CD4-positive, alpha-beta T cell treated with Interleukin-12 subunit alpha and Interleukin-12 subunit beta, for 1 hour (primary cell): ENCODE data around the gene CADPS.

Experiments
- DNase-seq: peaks from one replicate; pipeline ENCODE4 v3.0.0-alpha.2; 2020

The CADPS gene

DNA sequence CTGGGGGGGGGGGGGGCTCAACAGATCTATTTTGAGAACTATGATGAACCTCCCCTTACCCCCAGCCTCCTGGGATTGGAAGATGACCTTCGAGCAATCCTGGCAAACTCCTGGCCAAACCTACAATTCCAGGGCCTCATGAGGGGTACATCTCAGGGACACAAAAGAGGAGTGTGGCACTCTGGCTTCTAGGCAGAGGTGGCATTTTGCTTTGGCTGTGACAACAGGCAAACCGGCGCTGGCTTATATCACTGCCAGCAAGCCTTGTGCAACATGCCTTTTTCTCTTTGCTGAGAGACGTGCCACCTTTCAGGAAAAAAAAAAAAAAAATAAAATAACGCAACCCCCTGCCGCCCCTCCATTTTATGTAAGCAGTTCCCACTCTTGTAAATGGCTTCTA lies 470.1 kb downstream of the CADPS start:
- DNase-seq: no peak

DNA sequence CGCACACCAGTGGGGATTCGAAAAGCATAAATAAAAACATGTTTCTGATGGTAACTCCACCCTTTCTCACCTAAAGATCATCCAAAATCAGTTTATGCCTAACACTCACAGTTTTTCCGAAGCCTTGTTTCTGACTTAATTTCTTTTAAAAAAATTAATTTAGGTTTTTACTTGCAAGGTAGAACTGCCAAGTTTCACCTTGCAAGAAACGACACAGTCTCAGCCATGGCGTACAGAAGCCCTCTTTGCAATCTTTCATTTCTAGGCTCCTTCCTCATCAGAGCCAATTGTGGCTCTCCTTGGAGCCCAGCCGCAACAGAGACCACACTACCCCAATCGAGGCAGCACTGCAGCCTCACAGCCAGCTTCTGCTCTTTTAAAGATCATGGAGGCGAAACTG lies 470.9 kb downstream of the CADPS start:
- no peak for DNase-seq

DNA sequence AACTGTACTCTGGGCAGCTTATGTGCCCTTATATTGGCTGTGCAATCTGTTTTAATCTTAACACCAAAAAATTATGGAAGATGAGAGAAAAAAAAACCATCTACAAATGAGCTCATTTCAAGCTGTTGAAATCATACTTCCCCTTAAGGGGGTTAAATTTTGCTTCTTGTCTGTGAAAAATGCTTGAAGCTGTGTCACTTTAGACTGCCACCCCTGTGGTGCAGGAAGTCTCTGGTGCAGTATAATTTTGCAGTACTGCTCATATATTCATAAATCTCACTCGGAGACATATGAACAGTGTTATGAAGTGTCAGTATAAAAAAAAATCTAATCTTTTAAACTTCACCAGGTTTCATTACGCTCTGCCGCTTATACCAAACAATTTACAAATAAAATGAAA lies 471.5 kb downstream of the CADPS start:
- no peak for DNase-seq

DNA sequence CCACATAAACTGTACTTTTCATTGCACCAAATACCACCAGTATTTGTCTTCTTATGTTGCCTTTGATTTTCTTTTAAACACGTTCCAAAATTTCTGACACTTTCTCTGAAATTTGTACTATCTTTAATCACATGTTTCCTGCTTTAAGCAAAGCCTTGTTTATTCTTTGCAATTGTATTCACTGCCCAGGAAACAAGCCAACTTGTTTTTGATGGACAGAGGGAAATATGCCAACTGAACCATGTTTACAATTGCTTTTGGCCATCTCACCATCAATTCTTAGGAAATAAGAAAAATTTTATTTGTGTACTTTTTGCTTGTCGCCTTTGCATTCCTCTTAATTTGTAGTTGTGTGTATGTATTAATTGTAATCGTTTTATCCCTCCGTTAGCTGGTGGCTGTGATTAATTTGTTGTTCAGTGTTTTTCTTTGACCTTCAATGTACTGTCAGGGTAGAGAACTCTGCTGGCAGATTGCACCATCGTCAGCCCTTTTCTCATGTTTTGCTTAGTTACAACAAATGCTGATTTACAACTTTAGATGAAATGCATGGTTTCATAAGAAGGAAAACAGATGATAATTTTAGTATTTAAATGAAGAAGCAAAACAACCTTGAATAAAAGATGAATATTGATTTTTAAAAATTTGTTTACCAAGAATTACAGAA lies 482.5 kb downstream of the CADPS start:
- DNase-seq: no peak

DNA sequence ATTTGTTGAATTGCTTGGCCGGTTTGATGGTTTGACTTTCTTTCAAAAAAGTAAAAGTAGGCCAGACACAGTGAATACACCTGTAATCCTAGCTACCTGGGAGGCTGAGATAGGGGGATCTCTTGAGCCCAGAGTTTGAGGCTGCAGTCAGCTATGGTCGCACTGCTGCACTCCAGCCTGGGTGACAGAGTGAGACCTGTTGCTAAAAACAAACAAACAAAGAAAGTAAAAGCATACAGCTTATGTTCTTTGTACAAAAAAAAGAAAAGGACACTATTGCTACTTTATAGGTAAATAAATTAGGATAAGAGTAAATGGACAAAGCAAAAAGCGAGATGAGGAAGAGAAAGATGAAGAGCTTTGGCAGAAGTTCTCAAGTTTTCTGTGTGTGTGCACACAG lies 488.0 kb downstream of the CADPS start:
- no peak for DNase-seq

DNA sequence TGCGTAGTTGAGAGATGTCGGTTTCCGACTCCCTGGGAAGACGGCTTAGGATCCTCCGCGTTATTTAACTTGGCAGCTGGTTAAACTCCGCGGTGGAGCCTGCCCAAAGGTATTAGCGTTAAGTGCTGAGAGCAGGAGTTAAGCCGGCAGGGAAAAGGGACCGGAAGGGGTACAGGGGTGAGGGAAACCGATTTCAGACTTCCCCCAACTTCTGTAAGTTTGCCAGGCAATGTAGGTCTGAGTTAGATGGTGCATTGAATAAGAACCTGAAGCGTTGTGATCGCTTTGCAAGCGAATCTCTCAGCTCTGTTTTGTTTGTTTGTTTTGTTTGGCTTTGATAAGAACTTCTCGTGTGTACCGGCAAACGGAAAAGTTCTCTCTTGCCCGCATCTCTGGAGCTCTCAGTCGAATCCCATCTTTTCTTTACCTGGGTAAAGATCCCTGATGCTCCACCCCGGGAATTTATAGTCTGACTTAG lies 495.9 kb downstream of the CADPS start:
- DNase-seq: no peak

DNA sequence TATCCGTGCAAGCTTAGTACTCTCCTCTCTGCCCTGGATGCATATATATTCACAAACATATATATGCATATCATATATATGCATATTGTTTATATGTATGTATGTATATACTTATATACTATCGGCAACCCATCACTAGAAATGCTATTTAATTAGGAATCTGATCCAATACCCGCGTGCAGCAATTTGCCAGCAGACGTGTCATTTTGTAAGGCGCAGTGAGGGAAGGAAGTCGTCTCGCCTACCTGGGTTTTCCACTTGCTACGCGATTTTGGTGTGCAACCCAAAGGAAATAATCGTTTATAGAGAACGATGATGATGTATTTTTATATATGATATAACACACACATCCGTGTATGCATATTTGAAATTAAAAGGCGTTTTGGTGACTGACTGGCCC lies 496.3 kb downstream of the CADPS start:
- no peak for DNase-seq

DNA sequence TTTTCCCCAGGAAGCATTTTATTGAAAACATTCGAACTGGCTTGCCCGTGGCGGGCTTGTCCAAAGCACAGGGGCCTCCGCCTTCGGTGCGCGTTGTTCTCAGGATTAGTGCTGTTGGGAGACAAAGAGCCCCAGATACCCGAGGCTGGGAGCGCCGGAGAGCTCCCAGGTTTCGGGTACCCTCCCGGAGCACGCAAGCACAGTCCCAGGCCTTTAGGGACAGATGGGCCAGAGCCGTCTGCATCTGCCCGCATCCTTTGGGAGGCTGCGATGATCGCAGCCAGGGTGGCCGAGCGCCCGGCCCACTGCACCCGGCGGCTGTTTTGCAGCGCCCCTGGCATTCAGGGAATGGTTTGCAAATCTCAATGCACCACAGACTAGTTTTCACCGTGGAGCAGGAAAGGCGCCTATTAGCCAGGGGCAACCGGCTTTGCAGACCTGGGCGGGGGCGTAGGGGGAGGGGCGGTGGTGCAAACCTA lies 496.9 kb downstream of the CADPS start:
- DNase-seq: no peak

DNA sequence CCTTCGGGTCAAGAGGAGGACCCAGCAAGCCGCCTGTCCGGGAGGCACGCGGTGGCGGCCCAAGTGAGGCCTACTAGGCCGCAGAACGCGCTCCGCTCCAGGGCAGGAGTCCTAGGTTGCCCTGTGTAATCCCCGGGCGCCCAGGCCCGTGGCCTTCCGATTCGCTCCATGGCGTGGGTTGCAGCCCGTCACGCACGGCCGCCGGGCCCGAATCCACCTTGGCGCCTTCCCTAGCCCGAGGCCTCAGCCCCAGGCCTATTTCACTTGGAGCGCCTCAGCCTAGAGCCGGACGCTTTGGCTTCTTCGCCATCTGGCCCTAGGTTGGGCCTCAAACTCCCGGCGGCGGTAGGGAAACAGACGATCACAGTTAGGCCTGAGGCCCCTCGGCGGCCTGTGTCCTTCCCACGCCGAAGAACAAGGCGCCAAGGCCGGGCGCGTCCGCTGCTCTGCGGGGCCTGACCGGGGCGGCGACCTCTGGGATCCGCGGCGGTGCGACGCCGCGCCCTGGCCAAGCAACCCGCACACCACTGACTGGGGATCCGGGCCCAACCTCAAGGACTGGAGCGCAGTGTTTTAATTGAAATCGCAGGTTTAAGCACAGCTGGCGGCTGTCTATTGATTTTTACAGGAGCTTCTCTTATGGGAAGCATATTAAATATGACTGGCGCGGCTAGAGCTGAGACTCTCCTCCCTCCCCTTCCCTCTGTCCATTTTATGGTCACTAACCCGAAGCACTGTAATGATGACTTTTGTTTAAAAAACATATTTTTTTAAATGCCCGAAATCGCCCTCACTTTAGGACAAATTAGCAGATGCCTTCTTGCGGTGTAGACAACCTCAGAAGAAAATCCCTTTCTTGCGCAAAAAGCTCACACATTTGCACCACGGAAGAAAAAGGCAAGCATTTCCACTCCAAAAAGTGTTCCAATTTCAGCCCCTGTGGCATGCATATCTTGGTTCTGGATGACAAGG lies 498.0 kb downstream of the CADPS start:
- DNase-seq: no peak

DNA sequence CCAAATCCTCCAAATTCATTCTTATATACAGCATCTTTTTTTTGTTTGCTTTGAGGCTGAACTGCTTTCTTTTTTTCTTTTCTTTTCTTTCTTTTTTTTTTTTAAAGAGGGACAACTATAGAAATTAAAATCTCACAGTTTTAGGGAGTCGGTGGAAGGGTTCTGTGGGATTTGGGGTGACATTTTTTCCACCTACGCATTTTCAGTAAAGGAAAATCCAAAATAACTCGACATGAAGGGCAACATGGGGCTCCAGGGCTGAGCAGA lies 498.8 kb downstream of the CADPS start:
- no peak for DNase-seq

DNA sequence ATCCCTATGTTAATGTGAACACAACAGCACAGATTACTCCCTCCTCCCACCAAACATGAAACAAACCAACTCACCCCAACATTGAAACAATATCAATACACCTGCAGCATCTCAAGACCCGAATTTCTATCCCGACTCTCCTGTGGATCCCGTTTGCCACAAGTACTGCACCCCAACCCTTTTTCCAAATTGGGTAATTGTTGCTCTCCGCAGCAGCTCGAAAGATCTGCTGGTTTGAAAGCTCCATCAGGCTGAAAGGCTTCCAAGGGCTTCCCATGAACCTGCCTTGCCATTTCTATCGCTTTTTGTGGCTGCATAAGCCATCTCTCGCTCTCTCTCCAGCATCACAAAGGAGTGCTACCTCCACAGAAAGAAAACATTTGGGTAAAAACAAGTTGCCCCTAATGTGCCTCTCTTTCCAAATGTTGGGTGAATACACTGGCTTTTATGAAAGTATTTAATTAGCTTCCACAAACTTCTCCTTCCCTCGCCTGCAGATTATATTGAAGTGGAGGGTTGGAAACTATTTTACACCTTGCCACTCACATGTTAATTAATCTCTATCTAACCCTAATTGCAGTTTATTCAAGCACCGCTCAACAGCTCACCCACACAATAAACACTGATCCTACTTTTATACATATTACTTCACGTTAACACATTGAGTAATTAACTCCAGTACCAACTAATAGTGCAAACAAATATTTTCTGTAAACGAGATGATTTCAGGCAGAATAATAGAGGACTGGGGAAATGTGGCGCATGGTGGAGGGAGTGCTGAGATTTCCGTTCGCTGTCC lies 499.4 kb downstream of the CADPS start:
- DNase-seq: no peak

DNA sequence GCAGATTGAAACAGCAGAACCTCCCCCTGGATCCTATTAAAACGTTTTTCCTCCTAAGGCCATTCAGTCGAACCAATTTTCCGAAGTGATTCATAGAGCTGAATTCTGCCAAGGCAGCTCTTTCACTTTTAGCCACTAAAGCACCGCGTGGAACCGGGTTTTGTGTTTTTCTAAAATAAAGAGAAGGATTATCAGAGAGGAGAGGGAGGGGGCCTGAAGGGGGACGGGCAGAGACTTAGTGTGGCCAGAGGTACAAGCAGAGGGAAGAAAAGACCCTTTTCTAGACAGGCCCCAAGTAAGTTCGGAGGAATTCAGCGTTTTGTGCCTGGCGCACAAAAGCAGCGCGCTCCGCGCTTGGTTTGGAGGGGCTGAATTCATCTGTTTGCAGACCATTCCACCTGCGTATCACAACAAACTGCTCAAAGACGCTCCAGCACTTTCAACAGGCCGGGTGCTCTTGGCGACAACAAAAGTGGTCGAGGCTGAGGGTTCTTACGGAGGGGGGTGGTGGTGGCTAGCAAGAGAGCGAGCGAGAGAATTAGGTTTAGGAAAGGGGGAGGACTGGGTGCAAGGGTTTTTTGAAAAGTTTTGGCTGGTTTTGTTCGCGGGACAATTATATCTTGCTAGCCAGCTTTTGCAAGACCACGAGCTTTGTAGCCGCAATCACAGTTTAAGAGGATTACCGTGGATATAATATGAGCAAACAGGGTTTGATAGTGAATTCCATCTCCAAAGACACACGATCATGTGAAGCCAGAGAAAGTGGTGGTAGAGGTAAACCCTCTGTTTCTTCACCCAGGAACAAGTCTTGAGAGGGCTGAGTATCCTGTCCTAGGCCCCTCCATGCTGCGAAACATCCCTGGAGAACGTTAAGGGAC lies 500.6 kb downstream of the CADPS start:
- DNase-seq: no peak

DNA sequence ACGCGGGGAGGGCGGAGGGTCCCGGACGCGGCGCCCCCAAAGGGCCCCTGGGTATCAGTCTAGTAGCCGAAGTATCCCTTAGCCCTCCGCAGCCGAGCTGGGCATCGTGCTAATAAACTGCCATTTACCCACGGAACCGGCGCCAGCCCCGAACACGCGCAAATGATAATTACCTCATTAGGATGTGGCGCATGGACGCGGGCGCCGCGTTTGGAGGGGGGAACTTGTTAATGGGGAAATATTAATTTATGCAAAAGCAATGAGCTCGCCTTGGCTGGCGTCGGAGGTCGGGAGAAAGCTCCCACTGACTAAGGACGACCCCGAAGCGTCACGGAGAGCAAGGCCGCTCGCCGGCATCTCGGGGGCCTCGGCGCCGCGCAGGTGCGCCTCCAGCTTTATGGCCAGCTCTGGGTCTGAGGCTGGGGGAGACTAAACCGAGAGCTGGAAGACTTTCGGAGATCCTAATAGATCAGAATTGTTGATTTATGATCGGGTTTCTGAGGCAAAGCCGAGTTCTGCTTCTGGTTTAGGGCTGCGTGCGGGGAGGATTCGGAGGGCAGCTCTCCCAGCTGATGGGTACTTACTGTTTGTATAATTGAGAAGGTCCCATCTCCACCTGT lies 501.4 kb downstream of the CADPS start:
- DNase-seq: no peak

DNA sequence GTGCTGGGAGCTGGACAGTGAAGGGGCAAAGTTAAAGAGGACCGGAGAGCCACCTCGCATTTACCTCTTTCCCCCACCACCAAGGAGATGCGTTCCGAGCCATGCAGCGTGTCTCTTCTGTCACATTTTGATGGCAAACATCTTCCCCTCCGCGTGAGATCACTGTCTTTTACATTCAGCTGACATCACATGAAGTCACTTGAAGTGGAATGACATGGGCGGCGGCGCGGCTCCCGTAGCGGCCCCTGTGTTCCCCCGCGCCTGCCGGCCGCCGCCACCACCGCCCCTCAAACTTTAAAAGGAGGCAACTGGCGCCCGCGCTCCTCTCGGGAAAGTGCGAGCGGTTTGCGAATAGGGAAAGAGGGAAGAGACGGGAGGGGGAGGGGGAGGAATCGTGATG lies 502.0 kb downstream of the CADPS start, which contains the start of gene FEZF2:
Gene FEZF2 (minus strand): TSS at position 336 of the 400 bp plus-strand sequence. CDS start 682 bp downstream, outside the sequence.
- no peak for DNase-seq

DNA sequence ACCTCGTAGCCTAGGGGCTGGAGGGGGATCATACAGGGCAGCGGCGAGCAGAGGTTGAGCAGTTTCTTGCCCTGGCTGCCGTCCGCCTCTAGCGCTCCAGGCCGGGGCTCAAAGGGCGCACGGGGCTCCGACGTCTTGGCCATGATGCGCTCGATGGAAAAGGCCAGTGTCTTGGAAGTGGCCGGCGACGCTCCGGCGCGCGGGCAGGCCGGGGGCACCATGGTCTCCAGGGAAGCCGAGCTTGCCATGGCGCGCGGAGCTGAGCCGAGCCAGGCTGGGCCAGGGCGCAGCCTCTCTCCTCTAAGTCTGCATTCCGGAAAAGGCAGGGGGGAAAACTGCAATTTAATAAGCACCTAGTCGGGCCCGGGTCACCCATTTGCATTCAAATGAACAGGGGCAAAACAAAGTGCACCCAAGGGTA lies 502.6 kb downstream of the CADPS start:
- no peak for DNase-seq

DNA sequence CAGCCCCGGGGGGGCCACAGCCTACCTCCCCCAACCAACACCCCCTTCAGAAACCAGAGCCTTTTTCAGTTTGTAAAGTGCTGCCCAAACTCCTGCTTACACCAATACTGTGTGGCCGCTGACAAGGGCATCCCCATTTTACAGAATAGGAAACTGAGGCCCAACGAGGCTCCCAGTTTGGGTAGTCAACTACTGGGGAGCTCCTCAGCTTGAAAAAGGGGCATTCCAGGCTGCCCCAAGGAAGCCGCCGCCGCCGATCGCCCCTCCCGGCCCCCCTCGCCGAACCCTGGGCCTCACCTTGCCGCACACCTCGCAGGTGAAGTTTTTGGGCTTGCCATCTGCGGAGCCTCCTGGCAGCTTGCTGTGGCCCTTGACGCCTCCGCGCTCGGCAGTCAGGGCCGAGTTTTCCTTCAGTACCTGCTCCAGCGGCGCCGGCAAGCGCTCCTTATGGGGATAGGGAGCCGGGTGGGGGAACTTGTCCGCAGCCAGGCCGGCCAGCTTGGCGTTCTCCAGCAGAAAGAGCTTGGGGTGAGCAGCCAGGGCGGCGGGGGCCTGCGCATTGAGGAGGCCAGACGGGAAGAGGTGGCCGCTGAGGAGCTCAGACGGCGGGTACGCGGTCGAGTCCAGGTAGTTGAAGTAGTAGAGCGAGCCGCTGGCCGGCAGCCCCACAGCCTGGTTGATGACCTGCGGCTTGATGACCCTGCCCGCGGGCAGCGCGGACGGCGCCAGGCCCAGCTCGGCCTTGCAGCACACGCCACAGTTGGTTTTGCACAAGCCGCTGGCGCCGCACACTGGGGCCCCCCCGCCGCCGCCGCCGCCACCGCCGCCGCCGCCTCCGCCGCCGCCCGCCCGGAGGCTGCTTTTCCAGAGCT lies 503.3 kb downstream of the CADPS start:
- no peak for DNase-seq

DNA sequence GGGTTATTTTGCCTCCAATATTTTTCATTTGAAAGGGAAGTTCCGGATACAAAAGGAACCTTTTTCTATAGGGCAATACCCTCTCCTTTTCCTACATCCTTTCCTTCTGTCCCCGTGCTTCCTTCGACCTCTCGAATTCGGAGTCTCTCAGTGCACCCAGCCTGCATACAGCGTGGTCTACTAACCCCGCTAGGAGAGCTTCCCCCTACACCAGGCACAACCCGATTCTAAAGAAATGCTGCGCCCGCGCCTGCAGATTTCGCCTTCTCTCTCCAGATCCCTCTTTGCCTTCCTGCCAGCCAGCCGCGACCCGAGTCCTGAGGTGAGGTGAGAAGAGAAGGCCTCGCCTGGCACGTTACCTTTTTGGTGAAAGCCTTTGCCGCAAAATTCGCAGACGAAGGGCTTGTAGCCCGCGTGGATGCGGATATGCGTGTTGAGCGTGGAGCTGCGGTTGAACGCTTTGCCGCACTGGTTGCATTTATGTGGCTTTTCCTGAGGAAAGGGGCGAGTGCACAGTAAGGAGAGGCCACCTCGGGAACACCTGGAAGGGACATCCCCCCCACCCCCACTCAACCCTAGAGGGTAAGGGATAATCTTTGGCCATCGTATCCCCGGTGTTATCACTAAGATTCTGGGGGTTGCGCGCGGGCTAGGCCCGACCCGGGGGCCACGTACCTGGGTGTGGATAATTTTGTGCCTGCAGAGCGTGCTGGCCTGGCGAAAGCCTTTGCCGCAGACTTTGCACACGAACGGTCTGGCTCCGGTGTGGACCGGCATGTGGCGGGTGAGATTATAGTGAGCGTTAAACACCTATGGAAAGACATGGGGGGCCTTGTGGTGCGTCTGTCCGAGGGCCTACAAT lies 504.1 kb downstream of the CADPS start:
- DNase-seq: no peak

DNA sequence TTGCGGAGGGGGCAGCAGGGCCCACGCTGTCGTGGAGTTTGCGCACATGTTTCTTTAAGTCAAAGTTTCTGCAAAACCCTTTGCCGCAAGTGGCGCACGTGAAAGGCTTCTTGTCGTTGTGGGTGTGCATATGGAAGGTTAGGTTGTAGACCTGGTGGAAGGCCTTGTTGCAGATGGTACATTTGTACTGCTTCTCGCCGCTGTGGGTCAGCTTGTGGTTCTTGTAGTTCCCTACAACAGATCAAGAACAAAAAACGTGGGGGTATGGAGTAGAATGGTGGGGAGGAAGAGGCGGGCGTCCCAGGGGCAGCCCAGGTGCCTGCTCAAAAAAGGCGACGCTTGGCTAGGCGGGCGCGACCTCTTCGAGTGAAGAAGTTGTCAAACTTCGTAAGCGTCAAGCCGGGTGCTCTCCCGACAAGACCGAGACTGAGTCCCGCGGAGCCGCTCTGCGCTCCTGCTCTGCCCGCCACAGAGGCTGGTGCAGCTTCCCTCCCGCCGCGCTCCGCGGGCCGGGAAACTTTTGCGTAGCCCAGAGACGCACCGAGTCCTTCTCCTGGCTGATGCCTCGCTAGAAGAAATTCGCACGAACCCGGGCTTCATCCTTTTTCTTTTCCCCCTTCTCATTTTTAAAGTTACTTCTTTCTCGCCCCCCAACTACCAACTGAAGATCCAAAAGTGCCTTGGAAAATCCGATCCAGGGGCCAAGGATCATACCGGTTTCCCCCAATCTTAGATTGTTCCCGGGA lies 504.9 kb downstream of the CADPS start:
- DNase-seq: no peak

DNA sequence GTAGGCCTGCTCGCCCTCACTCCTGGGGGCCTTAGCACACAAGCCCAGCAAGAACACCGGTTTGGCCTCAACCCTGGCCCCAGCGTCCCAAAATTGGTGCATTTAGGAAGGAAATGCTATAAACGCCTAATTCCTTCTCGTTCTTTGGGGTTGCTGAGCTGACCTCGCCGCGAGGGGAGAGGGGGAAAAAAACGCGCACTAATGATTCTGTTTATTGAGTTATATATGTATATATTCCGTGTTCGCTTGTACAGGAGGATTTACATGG lies 505.8 kb downstream of the CADPS start:
- DNase-seq: no peak
